ENCODE data around the gene PHACTR3. TPM values are rescaled to one million over a fixed set of nuclear protein-coding genes. Genes with fewer than 3 reads are reported as not detected.

Gene PHACTR3
- total RNA-seq, 1 experiment from 2014 or later = 0.10 TPM

- TF ChIP-seq SIN3A (IDR thresholded peaks at IDR 0.05; ENCODE audit: borderline replicate concordance, insufficient read depth, low read depth, low read length) (no peak), REST (IDR thresholded peaks at IDR 0.05; ENCODE audit: insufficient read depth in 1 of 2, low read depth in 2 of 2, low read length in 1 of 2) (no peak), CTCF (IDR thresholded peaks at IDR 0.05) (no peak), POLR2AphosphoS5 (IDR thresholded peaks at IDR 0.05; ENCODE audit: low read depth, low read length) (no peak), TCF7L2 (IDR thresholded peaks at IDR 0.05; ENCODE audit: low read depth, low read length) (no peak)
- Histone ChIP-seq H3K27me3 (ENCODE audit: control insufficient read depth, insufficient read depth, low read length) (no peaks in the 10 kb centered on the region; the same call in 1 of the 2 replicates), H3K9me3 (ENCODE audit: control insufficient read depth, insufficient read depth, low read depth, low read length) (no peaks in the 10 kb centered on the region), H3K4me1 (ENCODE audit: control insufficient read depth, insufficient read depth, low read length) (no peaks in the 10 kb centered on the region), H3K4me3 (ENCODE audit: low read depth in 2 of 2, low read length in 2 of 2) (no peak overlapping the region), H3K27ac (ENCODE audit: low read length) (no peak overlapping the region), H3K36me3 (ENCODE audit: control insufficient read depth, insufficient read depth, low read length) (no peaks in the 10 kb centered on the region)
- in situ Hi-C loops (cut with HindIII; ENCODE audit: low pct_unique_long_range_greater_than_20kb, low sequenced_read_pairs) = no loop called here
- ATAC-seq = no peak
- POLR2A ChIA-PET = no interaction called here
- CTCF ChIA-PET = no interaction called here
- intact Hi-C loops (cut with micrococcal nuclease; ENCODE audit: unreplicated experiment) = no loop called here
- no peak for DNase-seq (ENCODE audit: low read depth, low spot score)
- no TSS peak for BruUV-seq (replicated peaks)
Measured at GRCh38 chr20:59774921-59775686, 170.8 kb downstream of the PHACTR3 start.

- CTCF ChIA-PET = no interaction called here
- POLR2A ChIA-PET = no interaction called here
- in situ Hi-C loops (cut with HindIII; ENCODE audit: low pct_unique_long_range_greater_than_20kb, low sequenced_read_pairs) = no loop called here
Measured at GRCh38 chr20:59775687-59776055, 171.3 kb downstream of the PHACTR3 start.

More at GRCh38 chr20:59775687-59776055, 171.3 kb downstream of the PHACTR3 start:
- no peaks in the 10 kb centered on the region for H3K9me3 ChIP-seq (ENCODE audit: control insufficient read depth, insufficient read depth, low read depth, low read length)
- H3K27me3 ChIP-seq (ENCODE audit: control insufficient read depth, insufficient read depth, low read length) = no peaks in the 10 kb centered on the region; the same call in 1 of the 2 replicates
- no peak overlapping the region for H3K4me3 ChIP-seq (ENCODE audit: low read depth in 2 of 2, low read length in 2 of 2)
- no TSS peak for BruUV-seq (replicated peaks)
- H3K27ac ChIP-seq (ENCODE audit: low read length) = no peak overlapping the region
- ATAC-seq (no peak), DNase-seq (ENCODE audit: low read depth, low spot score) (no peak)
- H3K4me1 ChIP-seq (ENCODE audit: control insufficient read depth, insufficient read depth, low read length) = no peaks in the 10 kb centered on the region
- intact Hi-C loops (cut with micrococcal nuclease; ENCODE audit: unreplicated experiment) = no loop called here
- TF ChIP-seq POLR2AphosphoS5 (IDR thresholded peaks at IDR 0.05; ENCODE audit: low read depth, low read length) (no peak), TCF7L2 (IDR thresholded peaks at IDR 0.05; ENCODE audit: low read depth, low read length) (no peak), REST (IDR thresholded peaks at IDR 0.05; ENCODE audit: insufficient read depth in 1 of 2, low read depth in 2 of 2, low read length in 1 of 2) (no peak), CTCF (IDR thresholded peaks at IDR 0.05) (no peak)
- no peaks in the 10 kb centered on the region for H3K36me3 ChIP-seq (ENCODE audit: control insufficient read depth, insufficient read depth, low read length)
